Neural progenitor cell (in vitro differentiated cells): ENCODE measurements around the gene LRRC74B.

ENCODE experiments used
- CTCF ChIP-seq: fragments of 200-600 bp; sonication (generic); IDR thresholded peaks from 2 replicates; pipeline ENCODE4 v1.5.1; 2017; ENCODE audit warnings: antibody characterized with exemption, mild to moderate bottlenecking
- EZH2 ChIP-seq: fragments of 200-600 bp; sonication (generic); IDR thresholded peaks from 2 replicates; pipeline ENCODE4 v1.6.1; 2017; ENCODE audit warnings: antibody characterized with exemption, mild to moderate bottlenecking, moderate library complexity
- EZH2phosphoT487 ChIP-seq: fragments of 200-600 bp; sonication (generic); IDR thresholded peaks from 2 replicates; pipeline ENCODE4 v1.6.1; 2017; ENCODE audit warnings: antibody characterized with exemption

GRCh38 chr22:21026783-21027692 lies 18.7 kb upstream of the LRRC74B start:
- TF ChIP-seq CTCF (no peak), EZH2 (no peak), EZH2phosphoT487 (no peak)
